ENCODE data around the gene ACACB.

The ACACB gene

GRCh38 chr12:109173443-109174240 is 57.3 kb downstream of the ACACB start:
- DNase-seq (ENCODE audit: low spot score): no peak

GRCh38 chr12:109174468-109174867 is 58.1 kb downstream of the ACACB start:
- DNase-seq (ENCODE audit: low spot score): no peak

DNA sequence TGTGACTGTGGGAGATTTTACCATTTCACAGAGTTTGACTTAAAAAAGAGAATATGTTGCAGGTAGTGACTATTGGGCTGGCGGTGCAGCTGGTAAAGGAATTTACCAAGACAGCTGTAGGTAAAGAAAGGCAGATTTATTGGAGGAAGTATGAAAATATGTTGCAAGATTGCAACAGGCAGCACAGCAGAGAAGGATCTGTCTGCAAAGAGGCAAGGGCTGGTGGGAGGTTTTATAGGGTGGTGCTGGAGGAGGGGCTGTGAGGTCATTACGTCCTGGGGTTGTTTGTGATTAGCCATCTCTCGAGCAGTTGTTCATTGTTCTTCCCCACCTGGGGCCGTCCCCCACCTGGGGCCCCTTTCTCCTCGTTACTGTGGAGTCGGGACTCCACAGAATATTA is 62.1 kb downstream of the ACACB start:
- no peak for DNase-seq (ENCODE audit: low spot score)

- no peak for DNase-seq (ENCODE audit: low spot score)
Observed at GRCh38 chr12:109179927-109180326, 63.5 kb downstream of the ACACB start.

- DNase-seq (ENCODE audit: low spot score): no peak
Observed at GRCh38 chr12:109182041-109182839, 65.9 kb downstream of the ACACB start.

- DNase-seq (ENCODE audit: low spot score): no peak
Observed at GRCh38 chr12:109185441-109185840, 69.1 kb downstream of the ACACB start.

GRCh38 chr12:109186993-109187653 is 70.7 kb downstream of the ACACB start:
- DNase-seq (ENCODE audit: low spot score): no peak

- DNase-seq (ENCODE audit: low spot score): no peak
Observed at GRCh38 chr12:109188108-109188712, 71.8 kb downstream of the ACACB start.

- DNase-seq (ENCODE audit: low spot score): no peak
Observed at GRCh38 chr12:109189291-109189690, 72.9 kb downstream of the ACACB start.

DNA sequence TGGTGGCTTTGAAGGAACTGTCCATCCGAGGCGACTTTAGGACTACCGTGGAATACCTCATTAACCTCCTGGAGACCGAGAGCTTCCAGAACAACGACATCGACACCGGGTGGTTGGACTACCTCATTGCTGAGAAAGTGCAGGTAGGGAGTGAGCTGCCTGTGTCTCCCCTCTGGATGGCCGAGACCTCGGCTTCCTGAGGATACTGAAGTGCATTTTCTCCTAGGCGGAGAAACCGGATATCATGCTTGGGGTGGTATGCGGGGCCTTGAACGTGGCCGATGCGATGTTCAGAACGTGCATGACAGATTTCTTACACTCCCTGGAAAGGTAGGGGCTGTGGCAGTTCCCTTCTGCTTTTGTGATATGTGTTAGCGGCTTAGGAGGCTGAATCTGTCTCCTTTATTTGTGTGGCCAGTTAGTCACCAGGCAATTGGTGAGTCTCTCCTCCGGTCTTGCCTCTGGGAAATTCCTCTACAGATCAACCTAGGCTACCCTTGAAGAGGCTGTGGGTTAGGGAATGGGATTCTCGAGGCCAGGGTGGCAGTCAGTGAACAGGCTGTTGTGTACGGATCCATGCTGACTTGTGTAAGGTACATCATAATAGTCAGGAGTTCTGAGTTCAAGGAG is 75.3 kb downstream of the ACACB start:
- DNase-seq (ENCODE audit: low spot score): no peak

GRCh38 chr12:109192358-109192757 is 76.0 kb downstream of the ACACB start:
- DNase-seq (ENCODE audit: low spot score): no peak

DNA sequence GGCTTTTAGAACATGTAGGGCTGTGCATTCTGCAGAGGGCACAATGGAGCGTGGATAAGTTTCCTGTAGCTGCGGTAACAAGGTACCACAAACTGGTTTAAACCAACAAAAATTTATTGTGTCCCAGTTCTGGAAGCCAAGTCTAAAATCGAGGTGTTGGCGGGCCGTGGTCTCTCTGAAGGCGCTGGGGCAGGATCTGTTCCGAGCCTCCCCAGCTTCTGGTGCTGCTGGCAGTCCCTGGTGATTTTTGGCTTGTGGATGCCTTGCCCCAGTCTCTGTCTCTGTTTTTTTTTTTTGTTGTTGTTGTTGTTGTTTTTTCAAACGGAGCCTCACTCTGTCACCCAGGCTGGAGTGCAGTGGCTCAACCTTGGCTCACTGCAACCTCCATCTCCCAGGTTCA is 77.5 kb downstream of the ACACB start:
- no peak for DNase-seq (ENCODE audit: low spot score)

- DNase-seq (ENCODE audit: low spot score): no peak
Observed at GRCh38 chr12:109196332-109196731, 79.9 kb downstream of the ACACB start.

DNA sequence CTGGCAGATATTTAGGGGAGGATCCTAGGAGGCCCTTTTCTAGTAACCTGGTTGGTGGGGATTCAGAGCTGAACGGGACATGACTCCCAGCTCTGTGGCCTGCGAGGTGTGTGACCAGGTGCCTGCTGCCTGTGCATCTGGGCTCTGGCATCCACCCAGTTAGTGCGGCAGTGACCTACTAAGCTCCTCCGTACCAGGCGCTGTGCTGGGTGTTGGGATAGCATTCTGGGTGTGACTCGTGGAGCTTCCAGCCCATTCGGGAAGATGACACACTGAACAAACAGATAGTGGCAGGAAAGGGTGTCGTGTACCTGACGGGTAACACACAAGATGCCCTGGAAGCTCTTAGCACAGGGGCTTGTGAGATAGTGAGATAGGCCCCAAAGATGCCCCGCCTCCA is 80.9 kb downstream of the ACACB start:
- no peak for DNase-seq (ENCODE audit: low spot score)

DNA sequence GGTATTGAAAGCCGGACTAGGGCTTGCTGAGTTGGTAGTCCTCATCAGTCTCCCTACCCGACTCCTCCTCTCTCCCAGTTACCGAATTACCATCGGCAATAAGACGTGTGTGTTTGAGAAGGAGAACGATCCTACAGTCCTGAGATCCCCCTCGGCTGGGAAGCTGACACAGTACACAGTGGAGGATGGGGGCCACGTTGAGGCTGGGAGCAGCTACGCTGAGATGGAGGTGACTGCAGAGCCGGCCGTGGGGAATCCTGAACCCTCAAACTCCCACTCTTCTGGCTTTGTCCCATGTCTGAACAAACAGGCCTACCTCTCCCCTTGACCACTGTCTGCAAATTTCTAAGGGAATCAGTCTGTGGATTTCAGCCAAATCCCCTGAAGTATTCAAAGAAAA is 82.9 kb downstream of the ACACB start:
- DNase-seq (ENCODE audit: low spot score): no peak

GRCh38 chr12:109200825-109201495 is 84.6 kb downstream of the ACACB start:
- DNase-seq (ENCODE audit: low spot score): no peak

DNA sequence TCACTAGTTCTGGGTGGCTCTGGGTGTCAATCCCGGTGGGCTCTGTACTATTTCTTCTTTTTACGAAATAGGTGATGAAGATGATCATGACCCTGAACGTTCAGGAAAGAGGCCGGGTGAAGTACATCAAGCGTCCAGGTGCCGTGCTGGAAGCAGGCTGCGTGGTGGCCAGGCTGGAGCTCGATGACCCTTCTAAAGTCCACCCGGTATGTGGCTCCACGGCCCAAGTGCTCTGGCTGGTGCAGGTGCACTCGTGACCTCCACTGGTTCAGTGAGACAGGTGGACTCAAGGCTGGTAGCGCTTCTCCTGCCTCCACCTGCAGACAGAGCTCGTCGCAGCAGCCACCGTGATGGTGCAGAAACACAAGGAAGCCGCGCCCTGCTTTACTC is 85.1 kb downstream of the ACACB start:
- DNase-seq (ENCODE audit: low spot score): no peak

- no peak for DNase-seq (ENCODE audit: low spot score)
Observed at GRCh38 chr12:109202770-109203169, 86.4 kb downstream of the ACACB start.

DNA sequence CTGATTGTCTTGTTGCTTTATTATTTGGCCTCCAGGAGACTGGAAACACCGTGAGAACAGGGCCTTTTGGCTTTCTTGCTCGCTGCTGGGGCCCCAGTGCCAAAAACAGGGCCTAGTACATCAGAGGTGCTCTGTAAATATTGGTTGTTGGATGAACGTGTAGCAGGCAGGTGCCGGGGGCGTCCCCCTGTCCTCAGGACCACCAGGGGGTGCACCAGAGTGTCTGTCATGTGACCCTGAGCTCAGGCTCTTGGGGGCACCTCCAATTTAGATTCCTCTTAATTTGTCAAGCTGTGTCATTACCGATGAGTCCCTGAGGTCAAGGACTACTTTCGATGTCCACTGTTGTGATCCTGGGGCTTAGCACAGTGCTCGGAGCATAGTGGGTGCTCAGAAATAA is 87.1 kb downstream of the ACACB start:
- no peak for DNase-seq (ENCODE audit: low spot score)

GRCh38 chr12:109209082-109209481 is 92.7 kb downstream of the ACACB start:
- DNase-seq (ENCODE audit: low spot score): no peak

DNA sequence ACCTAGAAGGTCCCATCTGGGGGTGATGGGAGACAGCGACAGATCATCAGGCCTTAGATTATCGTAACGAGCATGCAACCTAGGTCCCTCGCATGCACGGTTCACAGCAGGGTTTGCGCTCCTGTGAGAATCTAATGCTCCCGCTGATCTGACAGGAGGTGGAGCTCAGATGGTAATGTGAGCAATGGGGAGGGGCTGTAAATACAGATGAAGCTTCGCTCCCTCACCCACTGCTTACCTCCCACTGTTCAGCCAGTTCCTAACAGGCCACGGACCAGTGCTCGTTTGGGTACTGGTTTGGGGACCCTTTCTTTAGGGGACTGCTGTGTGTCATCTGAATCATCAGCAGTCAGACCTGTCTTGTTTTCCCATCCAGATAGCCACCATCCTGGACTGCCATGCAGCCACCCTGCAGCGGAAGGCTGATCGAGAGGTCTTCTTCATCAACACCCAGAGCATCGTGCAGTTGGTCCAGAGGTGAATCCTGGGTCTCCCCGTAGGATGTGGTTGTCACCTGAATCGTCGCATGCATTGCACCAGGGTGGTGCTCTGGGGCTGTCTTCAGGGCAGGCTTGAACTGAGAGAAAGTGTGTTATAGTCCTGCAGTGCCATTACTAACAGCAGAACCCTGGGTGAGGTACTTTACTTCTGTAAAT is 96.2 kb downstream of the ACACB start:
- DNase-seq (ENCODE audit: low spot score): no peak

Data from HuH-7 (cell line).